ENCODE results near the gene ENTPD2. TPM values are rescaled to one million over a fixed set of nuclear protein-coding genes. Genes with fewer than 3 reads are reported as not detected.
"Not testable (repeated sequence)": the region's sequence is repeated elsewhere in the genome, so short reads cannot be mapped to it uniquely, and the experiment has no call there.

Gene ENTPD2
- total RNA-seq, 1 experiment from 2014 or later, result 31.5 TPM

GRCh38 chr9:137063311-137064026 lies 9.6 kb upstream of the ENTPD2 start:
- intact Hi-C loops (cut with micrococcal nuclease), result loop anchor here (1.0 kb wide), 1 partner anchor 17 kb away; the partner anchor contains the start of gene NPDC1
- no peak overlapping the region for H3K4me3 Mint-ChIP-seq (ENCODE audit: unreplicated experiment)
- H3K36me3 Mint-ChIP-seq (ENCODE audit: insufficient read depth, unreplicated experiment), result no peaks in the 10 kb centered on the region
- DNase-seq (ENCODE audit: unreplicated experiment), result no peak
- BruUV-seq (replicated peaks), result no TSS peak
- no peaks in the 10 kb centered on the region for H3K27me3 Mint-ChIP-seq (ENCODE audit: insufficient read depth, unreplicated experiment)
- H3K4me1 Mint-ChIP-seq (ENCODE audit: insufficient read depth, unreplicated experiment), result peaks cover 17% of the 10 kb centered on the region
- TF ChIP-seq, protein P1, sequence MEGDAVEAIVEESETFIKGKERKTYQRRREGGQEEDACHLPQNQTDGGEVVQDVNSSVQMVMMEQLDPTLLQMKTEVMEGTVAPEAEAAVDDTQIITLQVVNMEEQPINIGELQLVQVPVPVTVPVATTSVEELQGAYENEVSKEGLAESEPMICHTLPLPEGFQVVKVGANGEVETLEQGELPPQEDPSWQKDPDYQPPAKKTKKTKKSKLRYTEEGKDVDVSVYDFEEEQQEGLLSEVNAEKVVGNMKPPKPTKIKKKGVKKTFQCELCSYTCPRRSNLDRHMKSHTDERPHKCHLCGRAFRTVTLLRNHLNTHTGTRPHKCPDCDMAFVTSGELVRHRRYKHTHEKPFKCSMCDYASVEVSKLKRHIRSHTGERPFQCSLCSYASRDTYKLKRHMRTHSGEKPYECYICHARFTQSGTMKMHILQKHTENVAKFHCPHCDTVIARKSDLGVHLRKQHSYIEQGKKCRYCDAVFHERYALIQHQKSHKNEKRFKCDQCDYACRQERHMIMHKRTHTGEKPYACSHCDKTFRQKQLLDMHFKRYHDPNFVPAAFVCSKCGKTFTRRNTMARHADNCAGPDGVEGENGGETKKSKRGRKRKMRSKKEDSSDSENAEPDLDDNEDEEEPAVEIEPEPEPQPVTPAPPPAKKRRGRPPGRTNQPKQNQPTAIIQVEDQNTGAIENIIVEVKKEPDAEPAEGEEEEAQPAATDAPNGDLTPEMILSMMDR (IDR thresholded peaks at IDR 0.05; ENCODE audit: unreplicated experiment), result no peak
- ChIA-PET CTCF (interaction anchor here (0.6 to 10.9 kb wide), 12 partner anchors 8 to 663 kb away, joined by 3 to 170 read pairs (median 5); partner anchors contain the start of genes ABCA2, CLIC3, FUT7 and MAN1B1), POLR2A (interaction anchor here (0.7 to 2.3 kb wide), 4 partner anchors 17 to 124 kb away, joined by 3 to 13 read pairs (median 8); partner anchors contain the start of genes MAN1B1 and NPDC1)
- no peaks in the 10 kb centered on the region for H3K9me3 Mint-ChIP-seq (ENCODE audit: unreplicated experiment)
- H3K27ac Mint-ChIP-seq (ENCODE audit: low read depth, unreplicated experiment), result no peak overlapping the region

- CTCF ChIA-PET, result interaction anchor here (1.2 to 10.9 kb wide), 5 partner anchors 11 to 66 kb away, joined by 3 to 170 read pairs (median 18); partner anchors contain the start of genes ABCA2, CLIC3, FUT7 and MAN1B1
- H3K4me3 Mint-ChIP-seq (ENCODE audit: unreplicated experiment); H3K36me3 Mint-ChIP-seq (ENCODE audit: insufficient read depth, unreplicated experiment); H3K27ac Mint-ChIP-seq (ENCODE audit: low read depth, unreplicated experiment); DNase-seq (ENCODE audit: unreplicated experiment); intact Hi-C loops (cut with micrococcal nuclease); BruUV-seq (replicated peaks); H3K9me3 Mint-ChIP-seq (ENCODE audit: unreplicated experiment); H3K27me3 Mint-ChIP-seq (ENCODE audit: insufficient read depth, unreplicated experiment): not testable (repeated sequence)
- POLR2A ChIA-PET, result interaction anchor here (0.7 to 2.3 kb wide), 2 partner anchors 16 to 125 kb away, joined by 3 to 12 read pairs; partner anchors contain the start of gene NPDC1
- peaks cover 13% of the 10 kb centered on the region for H3K4me1 Mint-ChIP-seq (ENCODE audit: insufficient read depth, unreplicated experiment)
Observed at GRCh38 chr9:137062798-137063197, 8.9 kb upstream of the ENTPD2 start.

GRCh38 chr9:137062384-137062783 lies 8.5 kb upstream of the ENTPD2 start:
- TSS peak; percentile 75 for BruUV-seq (replicated peaks)
- intact Hi-C loops (cut with micrococcal nuclease), result no loop called here

DNA sequence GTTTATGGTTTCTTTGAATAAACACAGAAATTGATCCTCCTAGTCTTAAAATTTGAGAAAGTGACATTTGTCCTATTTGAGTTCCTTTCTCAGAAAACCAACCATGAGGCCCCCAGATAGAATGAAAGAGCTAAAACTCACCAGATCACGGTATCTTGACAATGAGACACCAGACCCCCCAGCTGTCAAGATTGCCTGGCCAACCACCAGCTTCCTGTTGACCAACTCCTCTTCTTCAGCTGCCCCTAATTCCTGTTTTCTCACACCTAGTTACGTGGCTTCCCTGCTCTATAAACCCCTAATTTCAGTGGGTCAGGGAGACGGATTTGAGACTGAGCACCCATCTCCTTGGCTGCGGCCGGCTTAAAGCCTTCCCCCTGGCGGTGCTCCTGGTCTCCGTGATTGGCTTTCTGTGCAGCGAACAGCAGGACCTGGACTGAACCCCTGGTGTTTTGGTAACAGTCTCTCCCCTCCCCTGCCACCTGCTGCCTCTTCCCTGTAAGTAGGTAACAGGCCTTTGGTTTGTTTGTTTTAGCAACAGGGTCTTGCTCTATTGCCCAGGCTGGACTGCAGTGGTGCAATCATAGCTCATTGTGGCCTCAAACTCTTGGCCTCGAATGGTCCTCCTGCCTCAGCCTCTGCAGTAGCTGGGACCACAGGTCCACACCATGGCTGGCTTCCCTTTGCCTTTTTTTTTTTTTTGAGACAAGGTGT lies 4.8 kb upstream of the ENTPD2 start:
- no peaks in the 10 kb centered on the region for H3K36me3 Mint-ChIP-seq (ENCODE audit: insufficient read depth, unreplicated experiment)
- no peaks in the 10 kb centered on the region for H3K27me3 Mint-ChIP-seq (ENCODE audit: insufficient read depth, unreplicated experiment)
- DNase-seq (ENCODE audit: unreplicated experiment), result no peak

More at GRCh38 chr9:137062384-137062783, 8.5 kb upstream of the ENTPD2 start:
- Mint-ChIP-seq H3K4me1 (ENCODE audit: insufficient read depth, unreplicated experiment) (peaks cover 13% of the 10 kb centered on the region), H3K27me3 (ENCODE audit: insufficient read depth, unreplicated experiment) (no peaks in the 10 kb centered on the region), H3K36me3 (ENCODE audit: insufficient read depth, unreplicated experiment) (no peaks in the 10 kb centered on the region), H3K9me3 (ENCODE audit: unreplicated experiment) (no peaks in the 10 kb centered on the region), H3K27ac (ENCODE audit: low read depth, unreplicated experiment) (no peak overlapping the region), H3K4me3 (ENCODE audit: unreplicated experiment) (peak overlapping the region; percentile 33)
- ChIA-PET POLR2A (interaction anchor here (0.7 kb wide), 1 partner anchor 125 kb away, joined by 3 read pairs; no protein-coding TSS in a partner anchor), CTCF (interaction anchor here (1.9 to 10.9 kb wide), 4 partner anchors 10 to 34 kb away, joined by 13 to 170 read pairs (median 52); partner anchors contain the start of genes ABCA2, FUT7, MAN1B1 and NPDC1)
- TF ChIP-seq, protein P1 (IDR thresholded peaks at IDR 0.05; ENCODE audit: unreplicated experiment), result no peak
- peak; percentile 73 for DNase-seq (ENCODE audit: unreplicated experiment)

More for the DNA sequence above, 4.8 kb upstream of the ENTPD2 start:
- no peak overlapping the region for H3K27ac Mint-ChIP-seq (ENCODE audit: low read depth, unreplicated experiment)
- H3K4me3 Mint-ChIP-seq (ENCODE audit: unreplicated experiment), result no peak overlapping the region
- intact Hi-C loops (cut with micrococcal nuclease), result no loop called here
- H3K4me1 Mint-ChIP-seq (ENCODE audit: insufficient read depth, unreplicated experiment), result peaks cover 13% of the 10 kb centered on the region
- no peaks in the 10 kb centered on the region for H3K9me3 Mint-ChIP-seq (ENCODE audit: unreplicated experiment)
- no TSS peak for BruUV-seq (replicated peaks)
- CTCF ChIA-PET, result interaction anchor here (0.6 to 3.4 kb wide), 8 partner anchors 8 to 330 kb away, joined by 3 to 18 read pairs (median 5); partner anchors contain the start of gene NPDC1
- POLR2A ChIA-PET, result interaction anchor here (1.3 kb wide), 1 partner anchor 26 kb away, joined by 3 read pairs; no protein-coding TSS in a partner anchor
- TF ChIP-seq, protein P1 (IDR thresholded peaks at IDR 0.05; ENCODE audit: unreplicated experiment), result no peak

Measured in MCF 10A (cell line).